CD4-positive, alpha-beta T cell (primary cell): ENCODE data around the gene CHD2. TPM values are rescaled to one million over a fixed set of nuclear protein-coding genes. Genes with fewer than 3 reads are reported as not detected.
A peak's percentile ranks its signal among the peaks of the same experiment; 100 is the strongest.

ENCODE experiments used
- ATAC-seq: fragments of 200-7000 bp; cut with Tn5 transposase; one replicate; pipeline ENCODE4 v1.10.0; 2022; ENCODE audit warnings: mild to moderate bottlenecking; ENCODE audit not compliant: poor library complexity
- CTCF ChIA-PET: fragments of 350-600 bp; sonication (Branson Sonifier 250); formaldehyde crosslinking; loops from one replicate; lab custom pipeline; 2021; ENCODE audit warnings: antibody characterized with exemption, inconsistent platforms; lab: Charles Lee
- POLR2A ChIA-PET: fragments of 350-600 bp; sonication (Branson Sonifier 250); formaldehyde crosslinking; loops from one replicate; lab custom pipeline; 2021; ENCODE audit warnings: antibody characterized with exemption, inconsistent platforms; lab: Charles Lee
- DNase-seq, 14 experiments: peaks; one replicate each; pipeline ENCODE4 v3.0.0-alpha.2; 2013 to 2020; ENCODE audit warnings: mixed read lengths in 2 of 14
- H3K27ac ChIP-seq, 2 donors: one replicate each; pipeline versions ENCODE4 v1.5.1 to v1.7.0; 2013; ENCODE audit warnings: low read length in 2 of 2, low read depth in 1 of 2, mild to moderate bottlenecking in 1 of 2
- H3K27me3 ChIP-seq, 2 experiments: 1 replicate in 1 of 2; 2 replicates in 1 of 2; pipeline versions ENCODE4 v1.6.1 to v1.7.0; 2013; ENCODE audit warnings: low read length in 2 of 2, control low read depth in 1 of 2, mild to moderate bottlenecking in 1 of 2, moderate library complexity in 1 of 2; ENCODE audit not compliant: insufficient read depth in 2 of 2, control insufficient read depth in 1 of 2
- H3K36me3 ChIP-seq: one replicate; pipeline ENCODE4 v1.6.1; 2013; ENCODE audit warnings: low read length, control low read depth; ENCODE audit not compliant: insufficient read depth
- H3K4me1 ChIP-seq: one replicate; pipeline ENCODE4 v1.6.1; 2013; ENCODE audit warnings: low read length, control low read depth; ENCODE audit not compliant: insufficient read depth
- H3K4me3 ChIP-seq: one replicate; pipeline ENCODE4 v1.5.1; 2013; ENCODE audit warnings: mild to moderate bottlenecking, low read length, moderate library complexity
- H3K9me3 ChIP-seq, 2 experiments: 1 replicate in 1 of 2; 2 replicates in 1 of 2; pipeline versions ENCODE4 v1.6.1 to v1.7.0; 2013; ENCODE audit warnings: low read length in 2 of 2, mild to moderate bottlenecking in 2 of 2, control low read depth in 1 of 2, moderate library complexity in 1 of 2; ENCODE audit not compliant: control insufficient read depth in 1 of 2, insufficient read depth in 1 of 2
- H3K27ac Mint-ChIP-seq: one replicate; pipeline ENCODE4 v1.8.0; 2020; ENCODE audit warnings: mixed read lengths
- H3K27me3 Mint-ChIP-seq: one replicate; pipeline ENCODE4 v1.8.0; 2021; ENCODE audit warnings: mixed read lengths
- H3K36me3 Mint-ChIP-seq: one replicate; pipeline ENCODE4 v1.8.0; 2021; ENCODE audit warnings: low read depth, mixed read lengths
- H3K4me1 Mint-ChIP-seq: one replicate; pipeline ENCODE4 v1.8.0; 2021; ENCODE audit warnings: low read depth, mixed read lengths
- H3K4me3 Mint-ChIP-seq: one replicate; pipeline ENCODE4 v1.8.0; 2020; ENCODE audit warnings: mild to moderate bottlenecking, mixed read lengths
- H3K9me3 Mint-ChIP-seq: one replicate; pipeline ENCODE4 v1.8.0; 2020; ENCODE audit warnings: mixed read lengths
- CTCF ChIP-seq: fragments of 200-600 bp; IDR thresholded peaks from one replicate; pipeline ENCODE4 v1.8.0; 2022; ENCODE audit warnings: antibody characterized with exemption, mild to moderate bottlenecking
- intact Hi-C, 2 experiments: fragments of 100-400 bp; cut with DNase I in 1 of 2; cut with micrococcal nuclease in 1 of 2; formaldehyde crosslinking; loops; one replicate each; pipeline versions ENCODE4 v1.15.1 to v1.9.0; 2023 to 2025; cut with DNase I, micrococcal nuclease
- total RNA-seq, 174 experiments: library from RNA in 2 of 174; stranded (reverse) in 2 of 174; gene quantifications; one replicate each; pipeline ENCODE4 v1.2.3 and lab custom pipeline; 2021 to 2026

Gene CHD2
- total RNA-seq, 2 experiments from 2014 or later, result 615 to 660 TPM

- peaks cover 6 to 15% of the 10 kb centered on the region in 2 experiments for H3K9me3 ChIP-seq
- CTCF ChIA-PET, result no interaction called here
- Mint-ChIP-seq H3K36me3 (no peaks in the 10 kb centered on the region), H3K4me1 (peaks cover 28% of the 10 kb centered on the region), H3K9me3 (peaks cover 2% of the 10 kb centered on the region), H3K4me3 (no peak overlapping the region), H3K27ac (no peak overlapping the region), H3K27me3 (no peaks in the 10 kb centered on the region)
- H3K36me3 ChIP-seq, result no peaks in the 10 kb centered on the region
- no peak for TF ChIP-seq CTCF
- no peak overlapping the region for H3K27ac ChIP-seq
- intact Hi-C loops, result no loop called here
- no peaks in the 10 kb centered on the region for H3K27me3 ChIP-seq
- ATAC-seq (no peak), DNase-seq (peak in 1 of 14 experiments; percentile 40)
- H3K4me3 ChIP-seq, result no peak overlapping the region
- H3K4me1 ChIP-seq, result peaks cover 29% of the 10 kb centered on the region
- POLR2A ChIA-PET, result no interaction called here
Observed at GRCh38 chr15:93049914-93050578, 149.9 kb downstream of the CHD2 start.

- H3K27ac ChIP-seq, result no peak overlapping the region
- no peak for DNase-seq
- H3K4me3 ChIP-seq, result no peak overlapping the region
- H3K4me1 Mint-ChIP-seq, result peaks cover 28% of the 10 kb centered on the region
- TF ChIP-seq CTCF, result no peak
- H3K36me3 ChIP-seq, result no peaks in the 10 kb centered on the region
- peaks cover 29% of the 10 kb centered on the region for H3K4me1 ChIP-seq
- ATAC-seq, result no peak
- no peaks in the 10 kb centered on the region for H3K36me3 Mint-ChIP-seq
- ChIA-PET POLR2A (no interaction called here), CTCF (no interaction called here)
- H3K27me3 Mint-ChIP-seq, result no peaks in the 10 kb centered on the region
- peaks cover 2% of the 10 kb centered on the region for H3K9me3 Mint-ChIP-seq
- no peaks in the 10 kb centered on the region for H3K27me3 ChIP-seq
- peaks cover 6 to 9% of the 10 kb centered on the region in 2 experiments for H3K9me3 ChIP-seq
- H3K27ac Mint-ChIP-seq, result no peak overlapping the region
- intact Hi-C loops, result no loop called here
- no peak overlapping the region for H3K4me3 Mint-ChIP-seq
Observed at GRCh38 chr15:93050648-93051047, 150.5 kb downstream of the CHD2 start.

- DNase-seq, result no peak
- no peak overlapping the region for H3K4me3 ChIP-seq
- H3K9me3 ChIP-seq, result peaks cover 0 to 8% of the 10 kb centered on the region in 2 experiments
- Mint-ChIP-seq H3K27ac (no peak overlapping the region), H3K27me3 (no peaks in the 10 kb centered on the region), H3K36me3 (no peaks in the 10 kb centered on the region), H3K4me3 (no peak overlapping the region), H3K9me3 (no peaks in the 10 kb centered on the region), H3K4me1 (peaks cover 20% of the 10 kb centered on the region)
- peaks cover 29% of the 10 kb centered on the region for H3K4me1 ChIP-seq
- H3K27me3 ChIP-seq, result no peaks in the 10 kb centered on the region
- no peaks in the 10 kb centered on the region for H3K36me3 ChIP-seq
- ChIA-PET POLR2A (no interaction called here), CTCF (no interaction called here)
- intact Hi-C loops, result no loop called here
- H3K27ac ChIP-seq, result no peak overlapping the region
- TF ChIP-seq CTCF, result no peak
- ATAC-seq, result no peak
Observed at GRCh38 chr15:93051236-93052089, 151.3 kb downstream of the CHD2 start.
